Neural progenitor cell (in vitro differentiated cells): ENCODE data around the gene FADS6. TPM values are rescaled to one million over a fixed set of nuclear protein-coding genes. Genes with fewer than 3 reads are reported as not detected.

Source experiments
- DNase-seq: peaks from one replicate; pipeline ENCODE4 v3.0.0-alpha.2; 2016; ENCODE audit warnings: low spot score
- H2AFZ ChIP-seq: fragments of 200-600 bp; sonication (generic); replicated peaks from 2 replicates; pipeline ENCODE4 v1.6.1; 2016; ENCODE audit warnings: antibody characterized with exemption
- H3F3A ChIP-seq: fragments of 200-600 bp; sonication (generic); 2 replicates; pipeline ENCODE4 v1.6.1; 2016; ENCODE audit warnings: antibody characterized with exemption, low read depth
- H3K27ac ChIP-seq: fragments of 200-600 bp; sonication (generic); 2 replicates; pipeline ENCODE4 v1.5.1; 2016; ENCODE audit warnings: mild to moderate bottlenecking
- H3K27me3 ChIP-seq: fragments of 200-600 bp; sonication (generic); 2 replicates; pipeline ENCODE4 v1.6.1; 2016; ENCODE audit warnings: mild to moderate bottlenecking, moderate library complexity
- H3K36me3 ChIP-seq: fragments of 200-600 bp; sonication (generic); 2 replicates; pipeline ENCODE4 v1.5.1; 2016
- H3K4me1 ChIP-seq: fragments of 200-600 bp; sonication (generic); 2 replicates; pipeline ENCODE4 v1.6.1; 2016; ENCODE audit warnings: mixed run types
- H3K4me2 ChIP-seq: fragments of 200-600 bp; sonication (generic); 2 replicates; pipeline ENCODE4 v1.6.1; 2016
- H3K4me3 ChIP-seq: fragments of 200-600 bp; sonication (generic); 2 replicates; pipeline ENCODE4 v1.5.1; 2016
- H3K79me2 ChIP-seq: fragments of 200-600 bp; sonication (generic); 2 replicates; pipeline ENCODE4 v1.6.1; 2016; ENCODE audit warnings: low read depth
- H3K9ac ChIP-seq: fragments of 200-600 bp; sonication (generic); 2 replicates; pipeline ENCODE4 v1.6.1; 2016
- H3K9me3 ChIP-seq: fragments of 200-600 bp; sonication (generic); 2 replicates; pipeline ENCODE4 v1.5.1; 2016; ENCODE audit warnings: low read depth
- H4K20me1 ChIP-seq: fragments of 200-600 bp; sonication (generic); 2 replicates; pipeline ENCODE4 v1.6.1; 2016; ENCODE audit warnings: low read depth
- H3K27ac Mint-ChIP-seq: 3 replicates; pipeline ENCODE4 v1.8.0; 2021; ENCODE audit warnings: mixed read lengths
- H3K27me3 Mint-ChIP-seq: 2 replicates; pipeline ENCODE4 v1.8.0; 2022; ENCODE audit warnings: low read depth, mild to moderate bottlenecking, inconsistent platforms, moderate library complexity, mixed read lengths; ENCODE audit not compliant: insufficient read depth
- H3K36me3 Mint-ChIP-seq: 3 replicates; pipeline ENCODE4 v1.8.0; 2021; ENCODE audit warnings: mixed read lengths
- H3K4me1 Mint-ChIP-seq: 3 replicates; pipeline ENCODE4 v1.8.0; 2021; ENCODE audit warnings: mixed read lengths
- H3K4me3 Mint-ChIP-seq: 3 replicates; pipeline ENCODE4 v1.8.0; 2021; ENCODE audit warnings: mild to moderate bottlenecking, moderate library complexity, mixed read lengths
- H3K9me3 Mint-ChIP-seq: 3 replicates; pipeline ENCODE4 v1.8.0; 2020; ENCODE audit warnings: mixed read lengths
- CTCF ChIP-seq: fragments of 200-600 bp; sonication (generic); IDR thresholded peaks from 2 replicates; pipeline ENCODE4 v1.5.1; 2017; ENCODE audit warnings: antibody characterized with exemption, mild to moderate bottlenecking
- EZH2 ChIP-seq: fragments of 200-600 bp; sonication (generic); IDR thresholded peaks from 2 replicates; pipeline ENCODE4 v1.6.1; 2017; ENCODE audit warnings: antibody characterized with exemption, mild to moderate bottlenecking, moderate library complexity
- EZH2phosphoT487 ChIP-seq: fragments of 200-600 bp; sonication (generic); IDR thresholded peaks from 2 replicates; pipeline ENCODE4 v1.6.1; 2017; ENCODE audit warnings: antibody characterized with exemption
- total RNA-seq: library from RNA; depleted of rRNA; stranded (reverse); fragments of >200 nt; gene quantifications from 2 replicates; pipeline ENCODE4 v1.2.3, GENCODE V29; 2015; ENCODE audit warnings: low replicate concordance

FADS6 gene
- 0.36 TPM in 1 of 2 replicates, not detected in the other for total RNA-seq

DNA sequence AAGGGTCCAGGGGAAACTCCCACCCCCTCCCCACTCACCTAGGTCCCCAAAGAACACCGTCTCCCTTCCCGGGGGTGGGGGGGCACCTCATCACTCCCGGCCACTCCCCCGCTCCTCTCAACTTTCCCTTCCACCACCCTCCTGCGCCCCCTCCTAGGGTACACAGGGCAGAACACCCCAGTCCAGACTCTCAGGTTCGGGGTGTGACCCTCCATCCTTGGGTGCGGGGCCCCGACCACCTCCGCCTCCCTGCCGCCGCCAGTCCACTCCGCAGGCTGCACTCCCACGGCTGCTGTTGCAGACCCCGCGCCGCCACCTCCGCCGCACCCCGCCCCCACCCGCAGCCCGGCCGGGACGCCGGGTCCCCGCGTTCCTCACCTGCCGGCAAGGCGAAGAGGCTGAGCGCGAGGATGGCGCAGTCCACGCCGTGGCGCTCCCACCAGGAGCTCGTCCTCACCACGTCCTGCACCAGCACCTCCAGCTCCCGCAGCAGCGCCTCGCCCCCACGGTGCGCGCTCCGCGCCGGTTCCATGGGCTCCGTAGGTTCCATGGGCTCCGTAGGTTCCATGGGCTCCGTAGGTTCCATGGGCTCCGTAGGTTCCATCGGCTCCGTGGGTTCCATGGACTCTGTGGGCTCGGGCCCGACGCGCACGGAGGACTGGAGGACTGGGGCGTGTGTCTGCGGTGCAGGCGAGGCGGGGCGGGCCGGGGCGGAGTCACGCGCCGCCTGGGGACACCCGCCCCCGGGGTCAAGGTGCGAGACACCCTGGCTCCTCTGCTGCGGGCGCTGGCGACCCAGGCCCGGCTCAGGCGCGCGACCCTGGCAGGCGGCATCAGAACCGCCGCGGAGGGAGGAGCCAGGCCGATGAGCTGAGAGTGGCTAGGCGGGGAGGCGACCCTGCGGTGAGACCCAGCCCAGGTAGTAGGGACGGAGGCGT lies at the start of gene FADS6:
TSS of gene FADS6 (minus strand) at position 660 of the 938 bp plus-strand sequence. CDS start at position 622, 38 bp downstream.
- Mint-ChIP-seq H3K27ac (peak within 1 kb of the TSS; percentile 82), H3K9me3 (no peaks in the 10 kb centered on the region), H3K4me1 (peaks cover 10% of the 10 kb centered on the region), H3K36me3 (no peaks in the 10 kb centered on the region), H3K27me3 (peaks cover 56% of the 10 kb centered on the region), H3K4me3 (peak within 1 kb of the TSS; percentile 84)
- Histone ChIP-seq H3K4me2 (peak within 1 kb of the TSS; percentile 87), H3K27ac (no peak within 1 kb of the TSS), H3K9ac (no peak within 1 kb of the TSS), H4K20me1 (no peaks in the 10 kb centered on the region), H3K27me3 (peaks cover 77% of the 10 kb centered on the region), H3K9me3 (no peaks in the 10 kb centered on the region), H2AFZ (peak within 1 kb of the TSS; percentile 92), H3K4me1 (peaks cover 6% of the 10 kb centered on the region), H3K4me3 (peak within 1 kb of the TSS; percentile 54), H3K36me3 (no peaks in the 10 kb centered on the region), H3K79me2 (no peaks in the 10 kb centered on the region), H3F3A (peaks cover 5% of the 10 kb centered on the region)
- peak; percentile 36 for DNase-seq
- peak; percentile 90 for TF ChIP-seq EZH2
- TF ChIP-seq EZH2phosphoT487: peak; percentile 94
- no peak for TF ChIP-seq CTCF

GRCh38 chr17:74941128-74941725 lies 47.8 kb upstream of the FADS6 start:
- Histone ChIP-seq H3K9me3 (no peaks in the 10 kb centered on the region), H3K79me2 (no peaks in the 10 kb centered on the region), H3K9ac (no peak overlapping the region), H3K27ac (no peak overlapping the region), H3K27me3 (peaks cover 62% of the 10 kb centered on the region), H3K4me2 (no peak overlapping the region), H3F3A (no peaks in the 10 kb centered on the region), H3K4me3 (no peak overlapping the region), H3K4me1 (no peaks in the 10 kb centered on the region), H3K36me3 (no peaks in the 10 kb centered on the region), H4K20me1 (peaks cover 16% of the 10 kb centered on the region), H2AFZ (no peak overlapping the region)
- Mint-ChIP-seq H3K27me3 (peaks cover 47% of the 10 kb centered on the region), H3K36me3 (no peaks in the 10 kb centered on the region), H3K27ac (no peak overlapping the region), H3K4me3 (no peak overlapping the region), H3K4me1 (no peaks in the 10 kb centered on the region), H3K9me3 (no peaks in the 10 kb centered on the region)
- DNase-seq: no peak
- TF ChIP-seq EZH2 (no peak), EZH2phosphoT487 (no peak), CTCF (no peak)

DNA sequence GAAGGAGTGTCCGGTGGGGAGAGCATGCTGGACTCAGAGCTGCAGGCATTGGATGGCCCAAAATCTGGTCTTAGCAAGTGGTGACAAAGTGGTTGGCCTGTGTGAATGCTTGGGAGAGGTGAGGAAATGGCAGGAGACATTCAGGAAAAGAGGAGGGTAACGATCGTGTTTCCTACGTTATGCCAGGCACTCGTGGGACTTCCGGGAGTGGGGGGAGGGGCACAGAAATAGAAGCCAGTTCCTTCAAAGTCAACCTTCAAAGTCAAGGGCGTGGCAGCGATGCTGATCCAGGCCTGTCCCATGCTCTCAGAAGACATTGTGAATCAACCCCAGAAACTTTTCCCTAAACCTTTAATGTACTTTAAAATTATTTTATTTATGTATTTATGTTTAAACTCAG lies 46.1 kb upstream of the FADS6 start:
- Histone ChIP-seq H3K4me3 (no peak overlapping the region), H4K20me1 (peaks cover 33% of the 10 kb centered on the region), H3K4me2 (no peak overlapping the region), H3K27me3 (peaks cover 74% of the 10 kb centered on the region), H3F3A (no peaks in the 10 kb centered on the region), H2AFZ (no peak overlapping the region), H3K4me1 (peaks cover 7% of the 10 kb centered on the region), H3K9me3 (no peaks in the 10 kb centered on the region), H3K36me3 (no peaks in the 10 kb centered on the region), H3K27ac (no peak overlapping the region), H3K9ac (no peak overlapping the region), H3K79me2 (no peaks in the 10 kb centered on the region)
- H3K4me1 Mint-ChIP-seq: no peaks in the 10 kb centered on the region
- no peaks in the 10 kb centered on the region for H3K36me3 Mint-ChIP-seq
- TF ChIP-seq CTCF (no peak), EZH2phosphoT487 (no peak), EZH2 (no peak)
- DNase-seq: no peak
- H3K27me3 Mint-ChIP-seq: peaks cover 54% of the 10 kb centered on the region
- H3K27ac Mint-ChIP-seq: no peak overlapping the region
- H3K9me3 Mint-ChIP-seq: no peaks in the 10 kb centered on the region
- H3K4me3 Mint-ChIP-seq: no peak overlapping the region
